ENCODE measurements around the gene PIP5K1B.

Gene PIP5K1B

DNA sequence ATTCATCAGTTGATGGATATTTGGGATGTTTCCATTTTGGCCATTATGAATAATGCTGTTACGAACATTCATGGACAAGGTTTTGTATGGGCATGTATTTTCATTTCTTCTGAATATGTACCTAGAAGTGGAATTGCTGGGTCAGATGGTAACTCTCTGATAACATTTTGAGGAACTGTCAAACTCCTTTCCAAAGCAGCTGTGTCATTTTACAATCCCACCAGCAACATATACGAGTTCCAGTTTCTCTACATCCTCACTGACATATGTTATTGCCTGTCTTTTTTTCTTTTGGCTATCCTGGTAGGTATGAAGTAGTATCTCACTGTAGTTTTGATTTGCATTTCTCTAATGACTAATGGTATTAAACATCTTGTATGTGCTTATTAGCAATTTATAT lies 222.1 kb downstream of the PIP5K1B start:
- no peak for DNase-seq

DNA sequence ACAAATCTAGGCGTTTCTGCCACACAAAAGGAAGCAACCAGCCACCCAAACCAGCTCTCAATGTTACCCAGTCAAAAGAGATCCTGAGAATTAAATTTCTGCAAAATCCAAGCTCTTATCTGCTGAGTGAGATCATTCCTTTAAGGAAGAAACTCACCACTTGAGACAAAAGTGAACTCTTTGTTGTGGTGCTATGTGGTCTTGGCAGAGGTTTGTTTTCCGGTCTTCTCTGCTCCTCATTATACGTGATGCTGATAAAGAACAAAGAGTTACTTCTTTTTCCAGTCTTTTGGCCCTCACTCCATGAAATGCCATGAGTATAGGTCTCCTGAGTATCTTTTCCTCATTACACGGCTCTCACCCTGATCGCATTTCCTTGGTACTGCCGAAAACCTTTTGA lies 226.8 kb downstream of the PIP5K1B start:
- DNase-seq: no peak

DNA sequence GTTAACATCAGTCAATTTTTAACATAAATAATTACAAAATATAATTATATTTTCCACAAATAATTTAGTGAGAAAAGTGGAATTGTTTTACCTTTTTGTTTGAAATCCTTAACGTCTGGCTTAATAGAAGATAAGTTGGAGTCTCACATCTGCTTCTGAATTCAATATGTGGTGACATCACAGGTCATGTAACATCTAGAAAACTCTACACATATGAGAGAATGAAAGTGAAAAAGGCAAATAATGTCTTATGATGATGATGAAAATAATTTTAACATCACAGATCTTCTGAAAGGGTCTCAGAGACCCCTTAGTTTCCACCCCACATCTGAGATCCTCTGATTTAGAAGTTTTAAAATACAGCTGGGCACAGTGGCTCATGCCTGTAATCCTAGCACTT lies 227.4 kb downstream of the PIP5K1B start:
- no peak for DNase-seq

DNA sequence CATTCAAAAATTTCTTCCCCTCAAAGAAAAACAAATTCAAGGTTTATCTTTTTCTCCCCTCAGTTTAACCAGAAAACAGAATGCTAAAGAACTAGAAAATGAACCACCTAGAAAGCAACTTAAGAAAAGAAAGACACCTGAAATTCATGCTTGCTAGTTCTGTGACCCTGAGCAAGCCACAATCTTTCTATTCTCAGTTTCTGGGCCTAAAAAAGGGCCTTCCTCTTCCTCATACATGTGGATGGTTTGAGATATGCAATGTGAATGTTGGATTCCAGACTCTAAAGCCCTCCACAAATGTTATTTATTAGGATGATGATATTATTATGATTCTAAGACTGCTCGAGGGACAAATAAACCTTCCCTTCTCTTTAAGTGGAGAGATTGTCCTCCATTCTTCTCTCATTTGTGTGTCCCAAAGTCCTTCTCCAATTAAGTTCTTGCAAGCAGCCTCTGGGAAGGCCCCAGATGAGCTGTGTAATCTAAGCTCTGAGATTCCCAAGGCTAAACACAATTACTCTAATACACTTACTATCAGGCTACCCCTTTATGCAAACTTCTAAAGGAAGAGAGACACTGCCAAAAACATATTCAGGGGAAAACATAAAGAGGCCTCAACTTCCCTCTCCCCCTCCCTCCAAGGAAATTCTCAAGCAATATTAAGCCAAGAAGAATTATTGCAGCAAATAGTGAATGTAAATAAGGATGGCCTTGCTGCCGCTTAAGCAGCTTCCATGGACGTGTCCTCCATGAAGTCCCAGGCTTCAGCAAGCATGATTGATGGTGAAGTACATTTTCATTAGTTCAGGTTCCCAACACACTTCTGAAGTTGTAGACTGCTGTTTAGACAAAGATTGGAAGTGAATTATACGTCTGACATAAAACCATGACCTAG lies 228.6 kb downstream of the PIP5K1B start:
- DNase-seq: no peak

DNA sequence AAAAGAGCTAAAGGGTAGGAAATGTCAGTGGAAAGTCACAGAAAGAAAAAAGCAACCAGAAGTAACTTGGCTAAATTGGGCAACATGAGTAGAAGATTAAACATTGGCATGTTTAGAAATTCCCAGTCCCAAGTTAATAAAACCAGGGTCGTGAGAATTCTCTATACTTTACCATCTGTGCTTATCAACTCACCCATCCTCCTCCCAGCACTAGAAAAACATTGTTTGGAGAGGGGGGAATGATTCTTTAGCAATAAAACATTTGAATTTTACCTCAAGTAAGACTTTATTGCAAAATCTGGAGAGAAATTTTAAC lies 229.2 kb downstream of the PIP5K1B start:
- no peak for DNase-seq

DNA sequence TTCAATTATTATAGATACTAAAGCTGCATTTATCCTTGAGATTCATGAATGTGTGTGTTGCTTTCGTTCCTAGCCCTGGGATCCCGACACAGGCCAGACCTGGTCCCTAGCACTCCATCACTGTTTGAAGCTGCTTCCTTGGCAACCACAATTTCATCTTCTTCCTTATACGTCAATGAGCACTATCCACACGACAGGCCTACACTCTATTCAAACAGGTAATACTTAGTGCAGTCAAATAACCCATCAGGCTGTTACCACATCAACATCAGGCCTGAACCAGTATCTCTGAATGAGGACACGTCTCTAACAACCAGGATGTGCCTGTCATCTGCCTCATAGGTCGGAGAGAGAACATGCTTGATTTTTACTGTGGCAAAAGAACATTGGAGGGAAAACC lies 235.5 kb downstream of the PIP5K1B start:
- DNase-seq: no peak

DNA sequence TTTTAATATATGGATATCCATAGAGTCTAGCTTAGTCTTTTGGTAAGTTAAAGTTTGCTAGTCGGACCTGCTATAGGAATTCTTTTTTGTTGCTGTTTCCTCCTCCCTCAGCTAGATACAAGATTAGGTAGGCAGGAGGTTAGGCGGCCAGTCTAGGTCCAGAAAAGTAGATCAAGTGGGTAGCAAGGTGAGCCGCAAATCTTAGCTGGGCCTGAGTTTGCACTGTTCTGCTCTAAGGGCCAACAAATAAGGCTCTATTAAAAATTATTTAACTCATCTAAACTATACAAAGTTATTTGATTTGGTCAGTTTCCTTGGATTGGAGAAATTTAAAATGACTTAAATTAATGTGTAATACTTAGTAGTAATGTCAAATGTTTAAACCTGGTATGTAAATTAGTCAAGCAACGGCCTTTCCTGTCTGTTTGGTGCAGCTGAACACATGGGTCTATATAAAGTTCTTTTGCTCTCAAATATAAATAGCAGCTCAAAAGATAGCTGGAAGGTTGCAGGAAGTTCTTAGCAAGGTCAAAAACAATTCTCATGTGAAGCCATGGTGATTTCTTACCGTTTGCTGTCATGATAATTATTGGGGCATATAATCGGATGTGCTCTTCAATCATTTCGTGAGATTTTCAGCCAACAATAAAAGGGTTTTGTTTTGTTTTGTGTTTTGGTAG lies 236.9 kb downstream of the PIP5K1B start:
- DNase-seq: no peak

DNA sequence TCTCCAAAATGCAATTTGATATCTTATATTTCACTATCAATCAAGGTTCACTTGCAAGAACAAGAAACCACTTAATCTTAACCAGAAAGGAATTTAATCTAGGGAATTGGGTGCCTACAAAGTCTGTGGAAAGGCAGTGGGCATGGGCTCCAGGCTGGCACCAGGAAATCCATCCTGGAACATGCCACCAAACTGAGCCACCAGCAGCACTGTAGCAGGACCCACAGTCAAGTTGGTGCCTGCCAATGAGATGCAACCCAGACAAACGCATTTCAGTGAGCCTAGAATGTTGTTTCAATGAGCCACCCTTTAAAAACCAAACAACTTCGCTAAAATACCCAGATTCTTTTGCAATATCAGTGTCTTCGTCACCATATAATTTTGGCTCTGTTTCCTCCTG lies 237.8 kb downstream of the PIP5K1B start:
- DNase-seq: no peak

DNA sequence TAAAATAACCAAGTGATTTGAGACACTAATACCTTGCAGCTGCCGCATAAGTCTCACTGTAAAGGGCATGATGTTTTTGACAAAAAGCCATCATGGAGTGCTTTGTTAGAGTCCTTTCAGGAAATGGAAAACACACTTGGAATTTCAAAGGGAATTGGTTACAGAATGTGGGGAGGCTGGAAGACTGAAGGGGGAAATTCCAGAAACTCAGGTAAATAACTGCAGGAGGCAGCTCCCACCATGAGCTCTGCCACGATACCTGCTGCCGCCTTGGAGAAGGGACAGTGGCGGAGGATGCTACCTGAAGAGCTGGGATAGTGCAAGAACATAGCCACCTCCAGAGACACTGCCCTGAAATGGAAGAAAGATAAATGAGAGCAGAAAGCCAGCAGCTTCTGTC lies 242.0 kb downstream of the PIP5K1B start:
- no peak for DNase-seq

DNA sequence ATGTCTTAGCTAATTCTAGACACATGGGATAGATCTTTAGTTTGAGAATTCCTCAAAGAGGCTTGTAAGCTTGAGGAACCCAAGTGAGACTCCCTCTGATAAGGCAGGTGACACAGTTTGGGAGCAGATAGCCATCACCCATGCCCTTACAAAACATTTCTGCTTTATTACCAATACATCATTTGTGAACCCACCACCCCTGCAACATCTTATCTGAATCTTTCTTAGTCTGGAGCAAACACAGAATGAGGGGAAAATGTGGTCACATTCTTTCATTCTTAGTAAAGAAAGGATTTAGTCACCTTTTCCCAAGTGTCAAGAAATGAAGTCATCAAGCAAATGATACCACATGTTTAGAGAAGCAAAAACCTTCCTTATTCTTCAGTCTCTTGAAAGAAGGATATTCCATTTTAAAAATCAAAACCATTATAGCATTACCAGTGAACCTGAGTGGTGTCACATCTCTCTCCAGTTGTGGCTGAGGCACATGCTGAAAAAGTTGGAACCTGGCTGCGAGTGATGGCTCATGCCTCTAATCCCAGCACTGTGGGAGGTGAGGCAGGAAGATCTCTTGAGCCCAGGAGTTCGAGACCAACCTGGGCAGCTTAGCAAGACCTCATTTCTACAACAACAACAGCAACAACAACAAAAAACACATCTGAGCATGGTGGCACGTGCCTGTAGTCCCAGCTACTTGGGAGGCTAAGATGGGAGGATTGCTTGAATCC lies 243.0 kb downstream of the PIP5K1B start:
- DNase-seq: no peak

DNA sequence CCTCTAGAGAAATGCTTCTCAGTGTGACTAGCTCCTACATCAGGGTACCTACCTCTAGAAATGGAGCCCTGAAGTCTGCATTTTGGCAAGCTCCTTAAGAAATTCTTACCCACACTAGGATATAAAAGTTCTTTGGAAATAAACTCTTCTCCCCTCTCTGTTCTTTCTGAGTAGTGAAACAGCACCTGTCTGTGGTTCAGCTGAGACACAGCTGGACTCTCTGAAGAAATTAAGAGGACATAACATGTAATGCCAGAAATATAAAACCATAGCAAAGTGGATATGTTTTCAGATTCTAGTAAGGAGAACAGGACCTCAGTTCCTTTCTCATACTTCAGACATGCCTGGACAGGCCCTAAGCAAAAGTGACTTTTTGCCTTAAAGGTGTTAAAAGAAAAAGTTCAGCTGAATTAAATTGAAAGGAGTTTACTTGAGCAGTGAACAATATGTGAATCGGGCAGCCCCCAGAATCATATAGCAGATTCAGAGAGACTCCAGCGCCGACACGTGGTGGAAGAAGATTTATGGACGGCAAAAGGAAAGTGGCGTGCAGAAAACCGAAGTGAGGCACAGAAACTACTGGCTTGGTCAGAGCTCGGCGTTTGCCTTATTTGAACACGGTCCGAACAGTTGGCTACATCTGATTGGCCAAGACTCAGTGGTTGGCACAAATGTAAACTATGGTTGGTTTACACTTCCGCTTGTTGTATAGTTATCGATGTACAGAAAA lies 244.4 kb downstream of the PIP5K1B start:
- DNase-seq: no peak

DNA sequence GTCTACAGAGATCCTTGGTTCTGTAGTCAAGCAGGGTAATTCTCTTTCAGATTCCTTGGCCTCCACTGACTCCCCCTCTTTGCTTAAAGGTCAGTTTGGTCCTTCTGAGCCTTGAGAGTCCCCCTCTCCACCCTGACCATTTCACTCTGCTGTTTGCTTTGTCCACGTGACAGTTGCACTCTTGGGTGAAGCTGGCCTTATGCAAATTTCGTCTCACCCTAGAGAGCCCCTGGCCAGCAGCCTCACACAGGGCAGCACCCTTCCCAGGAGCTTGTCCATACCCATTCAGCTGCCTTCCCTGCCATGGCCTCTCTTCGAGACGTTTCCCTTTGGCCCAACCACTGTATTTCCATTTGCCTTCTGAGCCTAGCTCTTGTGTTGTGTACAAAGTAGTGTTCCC lies 245.1 kb downstream of the PIP5K1B start:
- no peak for DNase-seq

DNA sequence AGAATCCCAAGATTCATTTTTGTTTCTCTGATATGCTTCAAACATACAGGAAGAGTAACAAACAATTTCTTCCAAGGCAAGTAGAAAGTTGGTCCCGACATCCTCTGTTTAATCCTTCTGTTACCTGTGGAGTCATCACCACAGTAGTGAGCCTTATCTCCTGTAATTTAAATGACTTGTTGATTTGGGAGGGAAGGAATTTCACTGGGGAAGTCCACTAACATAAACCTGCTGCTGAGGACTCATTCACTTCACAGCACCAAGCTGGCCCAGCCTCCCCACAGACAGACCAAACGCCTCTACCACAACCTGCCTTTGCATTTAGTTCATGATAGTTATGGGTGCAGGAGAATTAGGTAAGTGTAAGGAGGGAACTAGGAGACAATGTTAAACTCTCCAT lies 245.6 kb downstream of the PIP5K1B start:
- no peak for DNase-seq

DNA sequence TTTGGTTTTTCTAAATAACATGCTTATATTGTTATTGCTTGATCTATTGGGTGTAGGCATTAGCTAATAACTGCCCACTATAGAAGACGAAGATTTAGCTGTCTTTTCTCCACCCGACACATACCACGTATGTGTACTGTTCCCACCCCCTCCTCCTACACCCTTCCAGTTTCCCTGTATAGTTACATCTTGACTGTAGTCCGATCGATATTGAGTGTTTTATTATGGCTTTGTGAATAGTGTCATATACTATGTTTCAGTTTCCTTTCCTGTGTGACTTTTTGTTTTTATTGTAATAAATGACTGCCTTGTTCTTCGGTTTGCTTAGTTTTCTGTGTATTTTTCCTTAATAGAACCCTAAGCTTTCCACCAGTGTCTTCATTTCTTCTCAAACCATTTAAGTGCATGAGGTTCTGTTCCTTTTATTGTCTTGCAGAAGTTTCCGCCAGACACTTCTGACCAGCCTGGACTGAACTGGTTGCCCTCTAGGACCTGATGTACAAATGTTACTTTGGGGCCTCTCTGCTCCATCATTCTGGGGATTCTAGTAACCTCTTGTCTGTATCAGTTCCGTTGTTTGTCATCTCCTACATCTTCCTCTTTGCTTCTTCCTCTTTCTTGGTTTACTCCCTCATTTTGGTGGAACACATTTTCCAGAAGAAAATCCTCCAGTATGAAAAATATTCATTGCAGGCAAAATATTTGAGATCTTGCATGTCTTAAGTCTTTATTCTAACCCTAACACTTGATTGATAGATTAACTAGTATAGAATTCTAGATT lies 247.0 kb downstream of the PIP5K1B start:
- no peak for DNase-seq

DNA sequence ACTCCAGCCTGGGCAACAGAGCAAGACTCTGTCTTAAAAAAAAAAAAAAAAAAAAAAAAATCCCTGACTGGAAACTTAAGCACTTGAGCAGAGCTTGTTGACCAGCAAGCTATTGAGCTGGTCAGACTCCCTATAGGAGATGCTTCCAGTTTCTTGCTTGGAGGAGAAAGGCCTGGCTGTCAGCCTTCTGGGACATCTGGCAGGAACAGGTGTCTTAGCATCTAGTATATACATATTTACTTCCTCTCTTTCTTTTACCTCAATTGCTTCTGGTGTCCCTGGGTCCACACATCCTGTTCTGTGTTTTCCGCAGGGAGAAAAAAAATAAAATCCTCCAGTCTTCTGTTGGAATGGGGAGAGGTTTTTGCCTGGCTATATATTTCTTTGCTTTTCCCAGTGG lies 248.7 kb downstream of the PIP5K1B start:
- DNase-seq: no peak

DNA sequence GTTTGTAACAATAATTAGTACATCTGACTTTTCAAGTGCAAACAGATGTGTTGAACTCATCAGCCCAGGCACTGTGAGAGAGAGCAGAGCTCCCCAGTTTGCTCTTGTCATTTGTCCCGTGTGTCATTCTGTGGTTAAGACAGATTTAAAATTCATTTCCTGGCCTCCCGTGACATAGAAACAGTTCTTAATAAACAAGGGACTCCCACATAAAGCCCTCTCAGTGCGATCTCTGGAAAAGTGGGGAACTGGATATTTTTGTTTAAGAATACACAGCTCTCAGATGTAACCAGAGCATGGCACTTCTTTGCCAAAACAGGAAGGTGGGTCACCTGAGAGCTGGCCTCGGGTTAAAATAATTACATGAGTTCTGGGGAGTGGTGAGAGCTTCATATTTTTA lies 250.3 kb downstream of the PIP5K1B start:
- no peak for DNase-seq

DNA sequence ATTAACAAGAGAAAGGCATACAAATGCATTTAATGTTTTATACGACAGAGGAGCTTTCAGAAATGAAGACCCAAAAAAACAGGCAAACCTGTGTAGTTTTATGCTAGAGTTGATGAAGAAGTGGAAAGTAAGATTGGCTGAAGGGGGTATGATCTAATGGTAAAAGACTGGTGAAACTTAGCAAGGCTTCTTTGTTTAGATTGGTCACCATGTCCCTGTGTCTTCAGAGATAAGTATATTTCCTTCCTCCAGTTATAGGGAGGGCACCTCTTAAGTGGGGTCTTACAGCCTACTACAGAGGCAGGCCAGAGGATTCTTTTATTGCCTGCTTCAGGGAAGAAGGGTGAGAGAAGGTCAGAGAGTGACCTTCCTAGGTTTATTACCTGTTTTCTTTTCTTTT lies 252.4 kb downstream of the PIP5K1B start:
- no peak for DNase-seq

DNA sequence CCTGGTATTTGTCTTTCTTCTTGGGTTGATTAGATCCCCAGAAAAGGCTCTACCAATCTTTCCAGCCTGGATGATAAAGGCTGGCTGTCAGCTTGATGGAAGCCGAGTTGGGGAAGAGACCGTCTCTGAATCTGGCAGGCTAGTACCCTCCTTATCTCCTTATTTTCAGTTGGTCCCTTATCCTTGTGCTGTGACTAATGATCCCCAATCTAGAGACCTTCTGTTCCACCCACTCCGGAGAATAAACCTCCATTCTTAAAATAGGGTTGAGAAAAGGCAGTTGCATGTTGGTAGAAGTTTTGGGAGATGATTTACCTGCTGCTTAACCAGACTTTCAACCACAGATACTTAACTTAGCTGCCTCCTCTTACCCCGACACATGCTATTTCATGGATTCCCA lies 256.5 kb downstream of the PIP5K1B start:
- no peak for DNase-seq

DNA sequence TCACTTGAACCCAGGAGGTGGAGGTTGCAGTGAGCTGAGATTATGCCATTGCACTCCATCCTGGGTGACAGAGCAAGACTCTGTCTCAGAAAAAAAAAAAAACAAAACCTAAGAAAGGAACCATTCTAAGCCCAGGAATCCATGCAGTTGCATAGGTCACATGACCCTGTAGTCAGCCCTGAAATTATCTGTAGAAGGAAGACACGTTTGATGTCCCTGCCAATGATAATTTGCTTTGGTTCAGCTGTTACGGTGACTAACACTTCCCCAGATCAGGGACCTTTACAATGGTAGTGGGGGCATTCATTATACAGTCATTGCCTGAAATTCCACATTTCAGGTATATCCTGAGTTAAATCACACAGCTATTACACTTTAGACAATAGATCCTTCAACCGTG lies 258.4 kb downstream of the PIP5K1B start:
- no peak for DNase-seq

DNA sequence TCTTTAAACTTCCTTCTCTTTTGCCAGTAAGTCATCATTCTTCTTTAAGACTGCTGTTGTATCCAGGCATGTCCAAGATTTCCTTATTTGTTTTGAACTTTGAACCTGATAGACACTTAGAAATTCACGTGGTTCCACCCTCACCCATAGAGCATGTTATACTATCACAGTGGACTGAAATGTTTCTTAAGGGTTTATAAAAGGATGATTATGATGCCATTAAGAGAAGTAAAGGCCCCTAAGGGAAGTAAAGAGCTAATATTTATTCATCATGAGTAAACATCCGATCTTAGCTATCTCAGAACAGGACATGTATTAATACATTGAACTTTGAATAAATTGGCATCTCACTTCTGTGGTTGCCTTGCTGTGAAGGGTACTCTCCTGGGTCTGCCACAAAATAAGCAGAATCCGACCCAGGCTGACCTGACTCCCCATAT lies 259.1 kb downstream of the PIP5K1B start:
- DNase-seq: no peak

DNA sequence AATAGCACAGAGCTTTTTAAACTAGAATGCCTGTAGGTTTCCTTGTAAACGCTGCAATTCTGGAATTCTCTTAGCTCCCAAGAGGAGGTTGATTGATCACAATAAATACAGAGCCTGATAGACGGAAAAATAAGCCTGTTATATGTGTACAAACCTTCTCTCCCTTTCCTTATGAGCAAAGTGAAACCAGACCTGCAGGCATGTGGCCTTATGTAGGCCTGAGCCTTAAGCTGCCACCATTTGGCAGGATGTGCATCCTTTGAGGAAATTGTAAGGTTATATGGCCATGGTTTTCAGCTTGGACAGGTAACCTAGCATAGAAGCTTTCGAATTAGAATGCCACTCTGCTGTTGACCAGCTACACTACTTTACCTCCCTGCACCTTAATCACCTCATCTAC lies 259.7 kb downstream of the PIP5K1B start:
- no peak for DNase-seq

DNA sequence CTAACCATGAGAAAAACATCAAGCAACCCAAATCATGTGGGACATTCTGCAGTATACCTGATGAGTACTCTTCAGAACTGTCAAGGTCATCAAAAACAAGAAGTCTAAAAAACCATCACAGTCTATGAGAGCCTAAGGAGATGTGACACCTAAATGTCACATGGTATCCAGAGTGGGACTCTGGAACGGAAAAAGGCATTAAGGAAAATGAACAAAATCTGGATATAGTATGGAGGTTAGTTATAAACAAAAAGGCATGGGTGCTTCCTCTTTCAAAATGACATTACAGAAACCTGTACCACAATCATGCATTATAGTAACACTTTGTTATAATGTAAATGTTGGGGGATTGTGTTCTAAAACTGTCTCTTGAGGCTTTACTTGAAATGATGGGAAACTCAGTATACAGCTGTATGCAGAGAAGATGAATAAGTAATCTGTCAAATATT lies 261.5 kb downstream of the PIP5K1B start:
- DNase-seq: no peak
